ENCODE results near the gene YBX3. TPM values are rescaled to one million over a fixed set of nuclear protein-coding genes. Genes with fewer than 3 reads are reported as not detected.
A peak's percentile ranks its signal among the peaks of the same experiment; 100 is the strongest.

YBX3 gene
- total RNA-seq, 4 donors from 2014 or later, result 406 to 604 (median 588) TPM

- H3K4me1 ChIP-seq, result peaks cover 9 to 13% (median 10%) of the 10 kb centered on the region in 4 donors
- H3K36me3 ChIP-seq, result no peaks in the 10 kb centered on the region
- no peak within 1 kb of the TSS for H3K27ac ChIP-seq (replicated peaks in 1 of 4)
- 2% methylated on average over 35 of the region's 35 CpGs for WGBS
- intact Hi-C loops (cut with DNase I), result no loop called here
- no peak for DNase-seq (ENCODE audit: extremely low spot score)
- H3K27me3 ChIP-seq, result peaks cover 0 to 33% (median 9%) of the 10 kb centered on the region in 4 donors
- TF ChIP-seq CTCF (IDR thresholded peaks at IDR 0.05), result peak; percentile 41 to 64 (median 56)
- TF ChIP-seq POLR2AphosphoS5 (IDR thresholded peaks at IDR 0.05), result no peak
- peak within 1 kb of the TSS; percentile 40 to 60 (median 49) for H3K4me3 ChIP-seq
- H3K9me3 ChIP-seq, result no peaks in the 10 kb centered on the region
These were observed 49.3 kb downstream of the YBX3 start, which contains the start of gene STYK1 for GRCh38 chr12:10673659-10674384. Gene STYK1 (minus strand): TSS chr12:10674052. CDS start chr12:10634618, 39,434 bp downstream.

- H3K36me3 ChIP-seq, result no peaks in the 10 kb centered on the region
- H3K27ac ChIP-seq (replicated peaks in 1 of 4), result no peak overlapping the region
- no peak overlapping the region for H3K4me3 ChIP-seq
- no peaks in the 10 kb centered on the region for H3K9me3 ChIP-seq
- no peak for TF ChIP-seq POLR2A (IDR thresholded peaks at IDR 0.05; ENCODE audit: low read depth)
- TF ChIP-seq CTCF (IDR thresholded peaks at IDR 0.05), result no peak
- TF ChIP-seq EP300 (IDR thresholded peaks at IDR 0.05), result no peak
- no peak for TF ChIP-seq POLR2AphosphoS5 (IDR thresholded peaks at IDR 0.05)
- H3K27me3 ChIP-seq, result peaks cover 0 to 33% (median 9%) of the 10 kb centered on the region in 4 donors
- intact Hi-C loops (cut with DNase I), result no loop called here
- WGBS, result 85% methylated on average over 15 of the region's 15 CpGs
- H3K4me1 ChIP-seq, result peaks cover 9 to 13% (median 10%) of the 10 kb centered on the region in 4 donors
- DNase-seq (ENCODE audit: extremely low spot score), result no peak
These were observed 50.8 kb downstream of the YBX3 start for GRCh38 chr12:10672231-10672868.

- TF ChIP-seq EP300 (IDR thresholded peaks at IDR 0.05) (no peak), CTCF (IDR thresholded peaks at IDR 0.05) (no peak), POLR2AphosphoS5 (IDR thresholded peaks at IDR 0.05) (no peak), POLR2A (IDR thresholded peaks at IDR 0.05; ENCODE audit: low read depth) (no peak)
- 85% methylated on average over 1 of the region's 1 CpG for WGBS
- no peaks in the 10 kb centered on the region for H3K9me3 ChIP-seq
- H3K4me1 ChIP-seq, result peaks cover 9 to 11% (median 10%) of the 10 kb centered on the region in 4 donors
- DNase-seq (ENCODE audit: extremely low spot score), result no peak
- intact Hi-C loops (cut with DNase I), result no loop called here
- H3K4me3 ChIP-seq, result no peak overlapping the region
- H3K27me3 ChIP-seq, result peaks cover 0 to 26% (median 9%) of the 10 kb centered on the region in 4 donors
- no peaks in the 10 kb centered on the region for H3K36me3 ChIP-seq
- H3K27ac ChIP-seq (replicated peaks in 1 of 4), result no peak overlapping the region
These were observed 53.6 kb downstream of the YBX3 start for GRCh38 chr12:10669533-10669932.

GRCh38 chr12:10668526-10668925 is 54.6 kb downstream of the YBX3 start:
- Histone ChIP-seq H3K9me3 (no peaks in the 10 kb centered on the region), H3K4me3 (no peak overlapping the region), H3K4me1 (peaks cover 0 to 2% (median under 1%) of the 10 kb centered on the region in 4 donors), H3K27ac (replicated peaks in 1 of 4) (no peak overlapping the region), H3K27me3 (peaks cover 0 to 16% (median 5%) of the 10 kb centered on the region in 4 donors), H3K36me3 (no peaks in the 10 kb centered on the region)
- 82% methylated on average over 5 of the region's 5 CpGs for WGBS
- no peak for DNase-seq (ENCODE audit: extremely low spot score)
- intact Hi-C loops (cut with DNase I), result no loop called here
- TF ChIP-seq CTCF (IDR thresholded peaks at IDR 0.05), result no peak
- no peak for TF ChIP-seq POLR2AphosphoS5 (IDR thresholded peaks at IDR 0.05)
- no peak for TF ChIP-seq EP300 (IDR thresholded peaks at IDR 0.05)
- TF ChIP-seq POLR2A (IDR thresholded peaks at IDR 0.05; ENCODE audit: low read depth), result no peak

Data from esophagus muscularis mucosa (tissue), 4 donors.